GM18526 (cell line): ENCODE results near the gene RHBDL3.

Experiments used
- POLR2A ChIP-seq: IDR thresholded peaks from 3 replicates; pipeline ENCODE4 v1.6.1; 2011; ENCODE audit not compliant: insufficient read length; ENCODE audit errors: extremely low read depth

The RHBDL3 gene

DNA sequence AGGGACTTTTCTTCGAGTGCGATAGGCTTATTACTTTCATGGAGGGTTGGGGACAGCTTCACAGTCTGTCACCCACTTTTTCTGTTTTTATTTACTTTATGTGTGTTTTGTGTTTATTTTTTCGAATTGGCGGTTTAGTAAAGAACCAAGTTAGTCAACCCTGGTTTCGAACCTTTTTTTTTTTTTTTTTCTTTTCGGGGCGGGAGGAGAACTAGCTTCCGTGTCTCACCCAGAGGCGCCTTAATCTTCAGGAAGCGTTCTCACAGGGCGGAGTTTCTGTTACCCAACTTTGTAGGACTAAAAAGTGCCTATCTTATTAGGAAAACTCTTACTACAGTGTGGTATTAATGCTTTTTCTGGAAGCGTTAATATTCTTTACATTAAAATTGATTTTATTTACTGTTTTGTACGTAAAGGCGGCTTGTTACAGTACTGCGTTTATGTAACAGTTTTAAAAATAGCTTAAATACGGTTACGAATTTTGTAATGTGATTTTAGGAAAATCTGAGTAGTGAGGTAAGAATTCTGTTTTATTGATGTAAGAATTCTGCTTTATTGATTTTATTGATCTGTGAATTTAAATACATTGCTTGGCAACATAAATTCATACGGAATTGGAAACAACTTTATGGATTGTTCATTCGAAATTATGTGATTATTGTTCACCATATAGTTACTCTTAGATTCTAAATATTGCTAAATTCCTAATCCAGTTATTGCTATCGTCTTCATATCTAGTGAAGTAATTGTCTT, 85.2 kb downstream of the RHBDL3 start:
- no peak for TF ChIP-seq POLR2A

DNA sequence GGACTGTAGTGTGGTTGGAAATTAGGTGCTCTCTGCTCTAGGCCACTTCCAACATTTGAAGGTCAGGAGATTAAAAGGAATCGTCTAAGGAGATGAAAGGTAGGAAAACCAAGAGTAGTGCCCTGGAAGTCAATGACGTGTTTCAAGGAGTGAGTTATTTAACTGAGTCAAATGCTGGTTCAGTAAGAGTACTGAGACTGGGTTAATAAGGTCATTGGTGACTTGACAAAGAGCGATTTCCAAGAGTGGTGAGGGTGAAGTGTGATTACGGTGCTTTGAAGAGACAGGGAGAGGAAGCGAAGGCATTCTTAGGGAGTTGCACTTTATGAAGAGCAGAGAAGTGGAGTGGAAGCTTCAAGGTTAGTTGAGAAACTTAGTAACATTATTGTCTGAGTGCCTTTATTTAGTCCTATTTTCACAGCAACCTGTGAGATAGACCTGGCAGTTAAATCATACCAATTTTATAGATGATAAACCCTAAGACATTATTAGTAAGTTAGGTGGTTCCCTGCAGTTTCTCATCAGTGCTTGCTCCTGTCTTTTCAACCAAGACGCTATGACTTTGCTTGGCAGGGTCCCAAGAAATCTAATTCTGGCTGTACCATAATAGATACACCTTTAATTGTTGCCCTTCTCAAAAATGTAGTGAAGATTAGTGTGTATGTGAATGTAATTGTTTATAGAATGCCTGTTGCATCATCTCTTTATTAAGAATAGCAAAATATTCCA, 90.2 kb downstream of the RHBDL3 start:
- TF ChIP-seq POLR2A: no peak

DNA sequence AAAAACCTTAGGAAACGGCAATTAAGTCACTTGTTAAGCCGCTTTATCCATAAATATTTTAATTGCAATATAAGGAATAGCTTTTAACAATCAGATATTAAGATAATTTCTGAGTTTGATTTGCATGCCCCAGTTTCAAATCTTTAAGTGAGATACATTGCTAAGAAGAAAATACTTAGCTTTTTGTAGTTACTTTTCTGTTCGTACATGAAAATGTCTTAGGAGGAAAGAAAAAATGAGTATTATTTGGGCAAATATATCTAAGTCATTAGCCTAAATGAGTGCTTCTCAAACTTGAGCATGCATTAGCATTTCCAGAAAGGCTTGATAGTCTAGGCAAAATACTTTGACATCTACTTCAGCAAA, 90.7 kb downstream of the RHBDL3 start:
- TF ChIP-seq POLR2A: no peak

DNA sequence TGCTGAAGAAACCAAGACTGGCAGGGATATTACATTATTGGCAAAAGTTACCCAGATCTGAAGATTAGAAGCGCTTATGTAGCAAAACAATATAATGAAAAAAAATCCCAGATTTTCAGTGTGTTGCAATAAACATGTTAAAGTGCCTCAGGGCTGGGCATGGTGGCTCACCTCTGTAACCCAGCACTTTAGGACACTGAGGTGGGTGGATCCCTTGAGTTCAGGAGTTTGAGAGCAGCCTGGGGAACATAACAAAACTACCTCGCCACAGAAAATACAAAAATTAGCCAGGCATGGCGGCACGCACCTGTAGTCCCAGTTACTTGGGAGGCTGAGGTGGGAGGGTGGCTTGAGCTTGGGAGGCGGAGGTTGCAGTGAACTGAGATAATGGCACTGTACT, 91.1 kb downstream of the RHBDL3 start:
- TF ChIP-seq POLR2A: no peak

DNA sequence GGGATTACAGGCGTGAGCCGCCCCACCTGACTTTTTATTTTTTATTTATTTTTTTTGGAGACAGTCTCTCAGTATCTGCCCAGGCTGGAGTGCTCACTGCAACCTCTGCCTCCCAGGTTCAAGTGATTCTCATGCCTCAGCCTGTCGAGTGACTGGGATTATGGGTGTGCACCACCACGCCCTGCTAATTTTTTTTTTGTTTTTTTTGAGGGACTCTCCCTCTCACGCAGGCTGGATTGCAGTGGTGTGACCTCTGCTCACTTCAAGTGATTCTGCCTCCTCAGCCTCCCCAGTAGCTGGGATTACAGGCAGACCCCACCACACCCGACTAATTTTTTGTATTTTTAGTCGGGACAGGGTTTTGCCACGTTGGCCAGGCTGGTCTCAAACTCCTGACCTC, 92.0 kb downstream of the RHBDL3 start:
- no peak for TF ChIP-seq POLR2A

DNA sequence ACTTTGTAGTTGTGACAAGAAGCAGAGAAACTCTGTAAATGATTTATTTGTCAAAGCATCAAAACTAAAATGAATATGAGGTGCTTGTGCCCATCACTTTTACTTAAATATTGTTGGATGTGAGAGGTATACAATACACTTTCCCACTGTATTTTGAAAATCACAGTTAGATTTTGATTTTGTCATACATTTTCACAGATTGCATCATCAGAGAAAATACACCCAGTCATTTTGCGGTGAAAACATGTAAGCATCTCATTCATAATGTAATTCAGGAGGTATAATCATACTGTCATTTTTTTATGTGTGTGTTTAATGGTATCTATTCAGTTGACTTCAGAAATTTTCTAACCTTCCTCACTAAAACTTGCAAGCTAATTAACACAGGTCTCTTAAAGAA, 95.6 kb downstream of the RHBDL3 start:
- no peak for TF ChIP-seq POLR2A

DNA sequence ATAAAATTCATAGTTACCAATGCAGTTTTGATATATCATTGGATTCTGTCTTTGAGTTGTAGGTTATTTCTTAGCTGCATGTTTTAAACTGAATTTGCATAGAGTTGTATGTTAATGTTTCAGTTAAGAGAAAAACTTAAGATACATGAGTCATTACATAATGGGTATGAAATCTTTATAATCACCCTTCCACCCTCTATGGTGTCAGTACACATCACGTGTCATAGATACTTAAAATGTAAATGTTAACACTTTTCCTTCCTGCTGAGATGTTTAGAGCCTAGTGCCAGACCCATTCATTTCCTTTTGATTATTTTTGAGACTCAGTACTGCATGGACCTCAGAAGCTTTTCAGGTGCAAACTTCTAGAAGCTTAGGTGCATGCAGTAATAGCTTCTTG, 104.8 kb downstream of the RHBDL3 start:
- no peak for TF ChIP-seq POLR2A
